GM06990 (cell line): Measurements from ENCODE around the gene ATP10A.

Experiments used
- DNase-seq: peaks from one replicate; pipeline ENCODE4 v3.0.0-alpha.2; 2011; ENCODE audit not compliant: insufficient read length; ENCODE audit errors: extremely low read depth
- H3K27me3 ChIP-seq: replicated peaks from 2 replicates; pipeline ENCODE4 v1.6.0; 2011; ENCODE audit warnings: low read length; ENCODE audit not compliant: control insufficient read depth, insufficient read depth
- H3K36me3 ChIP-seq: 2 replicates; pipeline ENCODE4 v1.5.1; 2011; ENCODE audit warnings: low read length; ENCODE audit not compliant: control insufficient read depth, insufficient read depth
- H3K4me3 ChIP-seq: replicated peaks from 2 replicates; pipeline ENCODE4 v1.5.1; 2011; ENCODE audit warnings: low read depth, mild to moderate bottlenecking, control low read depth, low read length
- CTCF ChIP-seq: IDR thresholded peaks from 2 replicates; pipeline ENCODE4 v1.5.1; 2011; ENCODE audit warnings: low read length, control low read depth, mild to moderate bottlenecking, inconsistent platforms; ENCODE audit not compliant: insufficient read depth, poor library complexity, severe bottlenecking

ATP10A gene

GRCh38 chr15:25866251-25866650 lies 3.1 kb upstream of the ATP10A start:
- TF ChIP-seq CTCF: no peak
- Histone ChIP-seq H3K36me3 (no peaks in the 10 kb centered on the region), H3K4me3 (no peak overlapping the region), H3K27me3 (no peaks in the 10 kb centered on the region; the same call in 1 of the 2 replicates)
- DNase-seq: no peak

GRCh38 chr15:25864966-25865365 lies 1.8 kb upstream of the ATP10A start:
- Histone ChIP-seq H3K36me3 (no peaks in the 10 kb centered on the region), H3K27me3 (no peaks in the 10 kb centered on the region; the same call in 1 of the 2 replicates), H3K4me3 (no peak overlapping the region)
- TF ChIP-seq CTCF: no peak
- DNase-seq: no peak

- Histone ChIP-seq H3K36me3 (no peaks in the 10 kb centered on the region), H3K27me3 (no peaks in the 10 kb centered on the region; the same call in 1 of the 2 replicates), H3K4me3 (no peak overlapping the region)
- no peak for DNase-seq
- no peak for TF ChIP-seq CTCF
Measured at GRCh38 chr15:25863968-25864580, 947 bp upstream of the ATP10A start.

GRCh38 chr15:25862472-25863110 lies 536 bp downstream of the ATP10A start:
- no peaks in the 10 kb centered on the region for H3K36me3 ChIP-seq
- peak overlapping the region; percentile 10; the same call in 1 of the 2 replicates for H3K4me3 ChIP-seq
- H3K27me3 ChIP-seq: no peaks in the 10 kb centered on the region; the same call in 1 of the 2 replicates
- DNase-seq: no peak
- no peak for TF ChIP-seq CTCF

- H3K36me3 ChIP-seq: no peaks in the 10 kb centered on the region
- no peak for TF ChIP-seq CTCF
- H3K4me3 ChIP-seq: no peak overlapping the region
- DNase-seq: no peak
- no peaks in the 10 kb centered on the region; the same call in 1 of the 2 replicates for H3K27me3 ChIP-seq
Measured at GRCh38 chr15:25862071-25862471, 1.1 kb downstream of the ATP10A start.
